HL-60 (cell line): Measurements from ENCODE around the gene GAS6.

Source experiments
- DNase-seq, 2 experiments: peaks; one replicate each; pipeline ENCODE4 v3.0.0-alpha.2; 2010 to 2020; ENCODE audit warnings: low read depth in 1 of 2, low spot score in 1 of 2
- H3K27ac ChIP-seq: fragments of 250-450 bp; sonication (Bioruptor Pico); replicated peaks from 2 replicates; pipeline ENCODE4 v1.5.1; 2020; ENCODE audit warnings: mild to moderate bottlenecking, moderate library complexity
- H3K27me3 ChIP-seq: fragments of 250-450 bp; sonication (Bioruptor Pico); 2 replicates; pipeline ENCODE4 v1.5.1; 2021; ENCODE audit warnings: mild to moderate bottlenecking, moderate library complexity; ENCODE audit not compliant: insufficient read depth, poor library complexity, severe bottlenecking
- H3K4me3 ChIP-seq: replicated peaks from 2 replicates; pipeline ENCODE4 v1.5.1; 2011; ENCODE audit warnings: mild to moderate bottlenecking, control low read depth, low read length; ENCODE audit not compliant: insufficient read depth
- CTCF ChIP-seq: IDR thresholded peaks from one replicate; pipeline ENCODE4 v1.5.1; 2011; ENCODE audit warnings: low read length, control low read depth, inconsistent platforms; ENCODE audit not compliant: insufficient read depth
- GABPA ChIP-seq: IDR thresholded peaks from 2 replicates; pipeline ENCODE4 v1.6.1; 2012; ENCODE audit warnings: low read depth
- POLR2AphosphoS5 ChIP-seq: IDR thresholded peaks from 2 replicates; pipeline ENCODE4 v1.6.1; 2012; ENCODE audit warnings: low read depth
- REST ChIP-seq: IDR thresholded peaks from 2 replicates; pipeline ENCODE4 v1.6.1; 2012; ENCODE audit warnings: low read depth; ENCODE audit not compliant: insufficient replicate concordance
- SPI1 ChIP-seq: IDR thresholded peaks from 2 replicates; pipeline ENCODE4 v1.6.1; 2012; ENCODE audit warnings: low read depth, mild to moderate bottlenecking, borderline replicate concordance

Gene GAS6

GRCh38 chr13:113860665-113861432 is 3.0 kb downstream of the GAS6 start:
- Histone ChIP-seq H3K4me3 (no peak overlapping the region), H3K27me3 (peaks cover 41% of the 10 kb centered on the region), H3K27ac (no peak overlapping the region)
- DNase-seq, result no peak
- TF ChIP-seq GABPA, result no peak
- no peak for TF ChIP-seq CTCF
- TF ChIP-seq REST, result no peak
- no peak for TF ChIP-seq POLR2AphosphoS5
- no peak for TF ChIP-seq SPI1

- no peak overlapping the region for H3K27ac ChIP-seq
Measured at GRCh38 chr13:113860051-113860664, 3.7 kb downstream of the GAS6 start.

More at GRCh38 chr13:113860051-113860664, 3.7 kb downstream of the GAS6 start:
- Histone ChIP-seq H3K4me3 (no peak overlapping the region), H3K27me3 (peaks cover 34% of the 10 kb centered on the region)
- DNase-seq, result no peak
- TF ChIP-seq REST (no peak), POLR2AphosphoS5 (no peak), SPI1 (no peak), CTCF (no peak), GABPA (no peak)
